SW480 (cell line): ENCODE measurements around the gene CLEC18C.
"Not testable (repeated sequence)": the region's sequence is repeated elsewhere in the genome, so short reads cannot be mapped to it uniquely, and the experiment has no call there.

Experiments
- DNase-seq: peaks from one replicate; pipeline ENCODE4 v3.0.0-alpha.2; 2016; ENCODE audit warnings: low spot score

The CLEC18C gene

GRCh38 chr16:70159355-70160348 lies 13.9 kb upstream of the CLEC18C start:
- no peak for DNase-seq

- no peak for DNase-seq
These were observed 13.2 kb upstream of the CLEC18C start for GRCh38 chr16:70160388-70160787.

GRCh38 chr16:70160821-70161220 lies 12.8 kb upstream of the CLEC18C start:
- no peak for DNase-seq

DNA sequence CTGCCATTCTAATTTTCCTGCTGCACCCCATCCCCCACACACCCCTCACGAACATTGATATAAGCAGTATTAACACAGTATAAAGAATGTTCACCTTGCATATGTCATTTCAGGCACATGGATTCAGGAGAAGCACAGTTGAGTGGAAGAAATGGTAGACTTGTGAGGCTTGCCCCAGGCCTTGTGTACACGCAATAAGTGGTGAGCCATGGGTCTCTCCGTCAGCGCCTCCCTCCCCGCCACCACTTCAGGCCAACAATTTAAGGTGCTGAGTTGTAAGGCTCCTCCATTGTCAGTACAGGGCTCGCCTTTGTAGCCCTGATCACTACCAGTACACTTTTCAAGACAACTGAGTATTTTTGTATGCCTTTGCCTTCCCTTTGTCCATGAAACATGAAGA lies 12.2 kb upstream of the CLEC18C start:
- DNase-seq = no peak

- DNase-seq = peak; percentile 58
These were observed 11.5 kb upstream of the CLEC18C start for GRCh38 chr16:70162041-70162451.

GRCh38 chr16:70163596-70163995 lies 10.0 kb upstream of the CLEC18C start:
- DNase-seq = no peak

- DNase-seq = not testable (repeated sequence)
These were observed 6.9 kb upstream of the CLEC18C start for GRCh38 chr16:70166688-70167087.

- not testable (repeated sequence) for DNase-seq
These were observed 329 bp downstream of the CLEC18C start for GRCh38 chr16:70173916-70174315.

- not testable (repeated sequence) for DNase-seq
These were observed 873 bp downstream of the CLEC18C start for GRCh38 chr16:70174387-70174932.

- DNase-seq = not testable (repeated sequence)
These were observed 14.4 kb downstream of the CLEC18C start for GRCh38 chr16:70187858-70188607.

DNA sequence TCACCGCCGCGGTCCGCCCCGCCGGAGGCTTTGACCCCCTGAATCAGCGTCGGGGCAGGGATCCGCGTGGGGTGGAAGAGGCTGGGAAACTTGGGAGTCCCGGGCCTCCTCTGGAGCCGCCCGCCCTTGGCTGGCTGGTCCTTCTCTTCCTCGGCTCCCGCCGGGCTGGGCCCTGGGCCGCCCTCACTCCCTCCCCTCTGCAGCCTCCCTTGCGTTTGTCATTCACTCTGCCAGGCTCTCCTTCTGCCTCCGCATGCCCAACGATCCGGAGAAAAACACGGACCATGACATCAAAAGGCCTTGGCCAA lies 15.0 kb downstream of the CLEC18C start:
- not testable (repeated sequence) for DNase-seq

GRCh38 chr16:70190574-70190973 lies 17.0 kb downstream of the CLEC18C start:
- not testable (repeated sequence) for DNase-seq

DNA sequence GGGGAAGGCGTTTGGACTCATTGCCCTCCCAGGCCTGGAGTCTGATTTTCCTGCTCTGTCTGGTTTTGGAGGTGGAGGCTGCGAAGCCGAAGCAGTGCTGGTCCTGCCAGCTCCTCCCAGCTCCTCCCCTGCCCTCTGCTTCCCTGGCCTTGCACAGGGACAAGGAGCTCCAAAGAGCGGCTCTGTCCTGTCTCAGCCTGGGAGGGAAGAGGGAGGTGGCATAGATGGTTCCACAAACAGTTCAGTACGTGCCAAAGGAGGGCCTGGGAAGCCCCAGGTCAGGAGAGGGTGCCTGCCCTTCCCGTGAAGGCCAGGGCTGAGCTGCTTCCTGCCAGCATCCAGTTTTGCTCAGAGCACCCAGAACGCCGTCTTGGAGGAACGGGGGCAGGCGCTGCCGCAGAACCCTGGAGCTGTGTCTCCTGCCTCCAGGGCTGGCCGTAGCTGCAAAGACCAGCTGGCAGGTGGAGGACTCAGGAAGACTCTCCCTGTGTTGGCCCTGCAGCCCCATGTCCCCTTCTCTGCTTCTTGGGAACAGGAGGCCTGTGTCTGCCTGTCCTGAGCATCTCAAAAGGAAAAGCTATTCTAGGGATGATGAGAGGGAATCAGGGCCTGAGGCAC lies 23.2 kb downstream of the CLEC18C start:
- not testable (repeated sequence) for DNase-seq

DNA sequence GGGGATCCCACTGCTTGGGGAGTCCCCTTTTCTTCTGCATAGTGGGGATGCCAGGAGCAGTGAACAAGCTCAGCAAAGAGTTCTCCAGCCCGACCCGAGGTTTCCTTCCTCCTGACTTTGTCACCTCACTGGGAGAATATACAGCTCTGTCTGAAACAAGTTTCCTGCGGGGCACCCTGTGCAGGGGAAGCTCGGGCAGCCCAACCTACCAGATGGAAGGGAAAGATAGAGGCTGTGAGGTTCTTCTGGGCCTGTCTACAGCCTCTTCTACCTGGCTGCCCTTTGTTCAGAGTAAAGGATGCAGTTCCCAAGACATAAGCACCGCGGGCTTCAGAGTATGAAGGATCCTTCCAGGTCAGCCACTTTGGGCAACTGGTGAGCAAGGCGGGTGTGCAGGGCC lies 24.0 kb downstream of the CLEC18C start:
- not testable (repeated sequence) for DNase-seq

DNA sequence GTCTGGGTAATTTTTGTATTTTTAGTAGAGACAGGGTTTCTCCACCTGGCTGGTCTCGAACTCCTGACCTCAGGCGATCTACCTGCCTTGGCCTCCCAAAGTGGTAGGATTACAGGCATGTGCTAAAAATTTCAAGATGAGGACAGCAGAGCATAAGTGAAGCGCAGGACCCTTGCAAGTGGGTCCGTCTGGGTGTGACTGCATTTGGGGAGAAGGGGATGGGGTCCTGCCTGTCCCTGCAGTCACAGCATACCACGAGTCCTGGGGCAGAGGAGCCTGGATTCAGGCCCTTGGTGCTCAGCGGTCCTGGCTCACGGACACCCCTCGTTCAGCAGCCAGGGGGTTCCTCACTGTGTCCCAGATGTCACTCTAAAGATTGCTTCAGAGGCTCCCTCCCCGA lies 24.6 kb downstream of the CLEC18C start:
- not testable (repeated sequence) for DNase-seq

GRCh38 chr16:70198666-70199065 lies 25.1 kb downstream of the CLEC18C start:
- not testable (repeated sequence) for DNase-seq

DNA sequence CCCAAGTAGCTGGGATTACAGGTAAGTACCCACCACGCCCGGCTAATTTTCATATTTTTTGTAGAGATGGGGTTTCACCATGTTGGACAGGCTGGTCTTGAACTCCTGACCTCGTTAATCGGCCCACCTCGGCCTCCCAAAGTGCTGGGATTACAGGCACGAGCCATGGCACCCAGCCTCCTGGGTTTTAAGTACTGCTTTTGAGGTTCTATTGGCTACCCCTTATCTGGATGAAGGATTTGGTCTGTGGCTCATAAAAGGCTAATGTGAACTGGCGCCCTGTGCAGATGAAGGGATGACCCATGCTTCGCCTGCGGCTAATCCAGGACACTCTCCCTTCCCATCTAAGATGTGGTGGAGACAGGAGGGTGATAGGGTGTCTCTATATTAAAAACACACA lies 25.6 kb downstream of the CLEC18C start:
- DNase-seq = not testable (repeated sequence)

GRCh38 chr16:70200063-70200462 lies 26.5 kb downstream of the CLEC18C start:
- not testable (repeated sequence) for DNase-seq

DNA sequence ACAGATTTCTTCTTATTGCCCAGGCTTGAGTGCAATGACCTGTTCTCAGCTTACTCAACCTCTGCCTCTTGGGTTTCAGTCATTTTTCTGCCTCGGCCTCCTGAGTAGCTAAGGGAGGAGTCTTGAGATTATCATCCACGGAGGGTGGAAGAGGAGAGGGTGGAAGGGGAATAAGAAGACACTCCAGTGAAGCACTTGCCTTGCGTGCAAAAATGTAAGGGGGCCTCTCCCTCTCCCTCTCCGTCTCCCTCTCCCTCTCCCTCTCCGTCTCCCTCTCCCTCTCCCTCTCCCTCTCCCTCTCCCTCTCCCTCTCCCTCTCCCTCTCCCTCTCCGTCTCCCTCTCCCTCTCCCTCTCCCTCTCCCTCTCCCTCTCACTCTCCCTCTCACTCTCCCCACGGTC lies 29.9 kb downstream of the CLEC18C start:
- not testable (repeated sequence) for DNase-seq

DNA sequence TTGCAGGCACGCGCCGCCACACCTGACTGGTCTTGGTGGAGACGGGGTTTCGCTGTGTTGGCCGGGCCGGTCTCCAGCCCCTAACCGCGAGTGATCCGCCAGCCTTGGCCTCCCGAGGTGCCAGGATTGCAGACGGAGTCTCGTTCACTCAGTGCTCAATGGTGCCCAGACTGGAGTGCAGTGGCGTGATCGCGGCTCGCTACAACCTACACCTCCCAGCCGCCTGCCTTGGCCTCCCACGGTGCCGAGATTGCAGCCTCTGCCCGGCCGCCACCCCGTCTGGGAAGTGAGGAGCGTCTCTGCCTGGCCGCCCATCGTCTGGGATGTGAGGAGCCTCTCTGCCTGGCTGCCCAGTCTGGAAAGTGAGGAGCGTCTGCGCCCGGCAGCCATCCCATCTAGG lies 30.4 kb downstream of the CLEC18C start:
- not testable (repeated sequence) for DNase-seq

GRCh38 chr16:70204668-70205405 lies 31.2 kb downstream of the CLEC18C start:
- DNase-seq = not testable (repeated sequence)
